Measurements from ENCODE around the gene RAB14.

GRCh38 chr9:121138561-121138960 lies 63.1 kb downstream of the RAB14 start:
- TF ChIP-seq POLR2A (IDR thresholded peaks at IDR 0.05; ENCODE audit: low read length) (no peak), GATA1 (IDR thresholded peaks at IDR 0.05; ENCODE audit: low read depth, low read length) (no peak)

Data from erythroblast (primary cell).